K562 (cell line): Measurements from ENCODE around the gene XBP1. TPM values are rescaled to one million over a fixed set of nuclear protein-coding genes. Genes with fewer than 3 reads are reported as not detected.

ENCODE experiments used
- ATAC-seq: fragments of 200-7000 bp; cut with Tn5 transposase; 3 replicates; pipeline ENCODE4 v1.9.1; 2020; ENCODE audit warnings: moderate library complexity
- BruUV-seq: library from RNA; stranded (reverse); fragments of 400-500 nt; replicated peaks from 2 replicates; lab custom pipeline; 2021; lab: Mats Ljungman, UMichigan
- CTCF ChIA-PET: fragments of 300-600 bp; formaldehyde crosslinking; extraction: SDS; loops from one replicate; lab custom pipeline; 2021; ENCODE audit warnings: low intra/inter-chr PET ratio; lab: Yijun Ruan, JAX
- POLR2A ChIA-PET: fragments of 300-600, 350-650 bp; sonication (Branson Sonifier 250); formaldehyde crosslinking; extraction: SDS; loops from one replicate; lab custom pipeline; 2021; ENCODE audit warnings: antibody characterized with exemption, inconsistent platforms; lab: Yijun Ruan, JAX
- DNase-seq, 4 experiments: peaks; one replicate each; pipeline versions ENCODE4 v3.0.0 to v3.0.0-alpha.2; 2011 to 2018; ENCODE audit warnings: low spot score in 3 of 4, mixed read lengths in 3 of 4; ENCODE audit errors: extremely low read depth in 1 of 4
- FAIRE-seq: peaks from 2 replicates; lab custom pipeline; 2011; peaks lifted over from hg19 to GRCh38; lab: Jason Lieb, UNC
- H2AFZ ChIP-seq: 2 replicates; pipeline ENCODE4 v1.6.0; 2011; ENCODE audit warnings: low read depth, low read length, control low read depth, inconsistent platforms
- H3K27ac ChIP-seq: fragments of 200-600 bp; 3 replicates; pipeline ENCODE4 v1.8.0; 2011; ENCODE audit warnings: low read depth, mild to moderate bottlenecking, control low read depth, inconsistent platforms, low read length, moderate library complexity, mixed read lengths; ENCODE audit errors: extremely low read depth
- H3K27me3 ChIP-seq, 2 experiments: fragments of 300-600 bp in 1 of 2; 2 replicates in 1 of 2; 3 replicates in 1 of 2; pipeline versions ENCODE4 v1.6.0 to v1.8.0; 2011; ENCODE audit warnings: inconsistent platforms in 2 of 2, low read length in 2 of 2, mild to moderate bottlenecking in 1 of 2, mixed read lengths in 1 of 2, moderate library complexity in 1 of 2; ENCODE audit not compliant: control insufficient read depth in 2 of 2, insufficient read depth in 2 of 2
- H3K36me3 ChIP-seq: fragments of 300-600 bp; 3 replicates; pipeline ENCODE4 v1.8.0; 2011; ENCODE audit warnings: mild to moderate bottlenecking, low read length, inconsistent platforms; ENCODE audit not compliant: control insufficient read depth, insufficient read depth
- H3K4me1 ChIP-seq, 2 experiments: fragments of 200-600 bp in 1 of 2; replicated peaks in 1 of 2; 2 replicates in 1 of 2; 3 replicates in 1 of 2; pipeline versions ENCODE4 v1.5.1 to v1.8.0; 2011; ENCODE audit warnings: inconsistent platforms in 2 of 2, low read length in 2 of 2, mild to moderate bottlenecking in 1 of 2, mixed read lengths in 1 of 2, moderate library complexity in 1 of 2; ENCODE audit not compliant: control insufficient read depth in 2 of 2, insufficient read depth in 2 of 2
- H3K4me2 ChIP-seq: 2 replicates; pipeline ENCODE4 v1.6.1; 2011; ENCODE audit warnings: low read length, control low read depth, inconsistent platforms, mixed read lengths; ENCODE audit not compliant: insufficient read depth
- H3K4me3 ChIP-seq: fragments of 200-600 bp; sonication (generic), shearing (Covaris generic); 2 replicates; pipeline ENCODE4 v1.5.1; 2016; ENCODE audit warnings: control low read depth, inconsistent platforms
- H3K79me2 ChIP-seq: fragments of 200-600 bp; 3 replicates; pipeline ENCODE4 v1.8.0; 2011; ENCODE audit warnings: low read length, inconsistent platforms; ENCODE audit not compliant: control insufficient read depth, insufficient read depth
- H3K9ac ChIP-seq, 2 experiments: 2 replicates each; pipeline versions ENCODE4 v1.6.0 to v1.6.1; 2011; ENCODE audit warnings: low read depth in 2 of 2, low read length in 2 of 2, control low read depth in 1 of 2, inconsistent platforms in 1 of 2, mild to moderate bottlenecking in 1 of 2, mixed read lengths in 1 of 2; ENCODE audit not compliant: insufficient read depth in 1 of 2
- H3K9me1 ChIP-seq: one replicate; pipeline ENCODE4 v1.6.0; 2011; ENCODE audit warnings: inconsistent platforms, mild to moderate bottlenecking, low read length, moderate library complexity; ENCODE audit not compliant: control insufficient read depth, insufficient read depth
- H3K9me3 ChIP-seq: replicated peaks from 2 replicates; pipeline ENCODE4 v1.5.1; 2011; ENCODE audit warnings: low read depth, low read length, inconsistent platforms; ENCODE audit not compliant: control insufficient read depth, insufficient read depth
- H4K20me1 ChIP-seq: replicated peaks from 2 replicates; pipeline ENCODE4 v1.6.1; 2011; ENCODE audit warnings: low read length, inconsistent platforms, mixed read lengths; ENCODE audit not compliant: control insufficient read depth, insufficient read depth
- CC2D1A ChIP-seq: fragments of 450-650 bp; IDR thresholded peaks from 2 replicates; pipeline ENCODE4 v1.6.1; 2017; ENCODE audit warnings: mild to moderate bottlenecking
- CREBBP ChIP-seq: IDR thresholded peaks from one replicate; pipeline ENCODE4 v1.6.1; 2012; ENCODE audit warnings: low read depth, mild to moderate bottlenecking, control low read depth, inconsistent platforms, low read length
- CXXC5 ChIP-seq: fragments of 250-450 bp; sonication (Bioruptor Pico); IDR thresholded peaks from 2 replicates; pipeline ENCODE4 v1.8.0; 2022; ENCODE audit warnings: inconsistent platforms, mild to moderate bottlenecking, moderate library complexity
- EP300 ChIP-seq: IDR thresholded peaks from 2 replicates; pipeline ENCODE4 v1.6.1; 2012; ENCODE audit warnings: low read length, improper control_type of control experiment
- ESRRA ChIP-seq: fragments of 450-650 bp; IDR thresholded peaks from 2 replicates; pipeline ENCODE4 v1.6.1; 2014; ENCODE audit warnings: low read depth, mild to moderate bottlenecking, moderate library complexity, borderline replicate concordance
- HDAC8 ChIP-seq: fragments of 450-650 bp; IDR thresholded peaks from 2 replicates; pipeline ENCODE4 v1.6.1; 2016; ENCODE audit warnings: mild to moderate bottlenecking, missing genetic modification characterization, moderate library complexity, missing compliant biosample characterization
- HIVEP1 ChIP-seq: fragments of 250-450 bp; sonication (Bioruptor Pico); IDR thresholded peaks from 2 replicates; pipeline ENCODE4 v1.4.0; 2020; ENCODE audit warnings: mild to moderate bottlenecking
- HMBOX1 ChIP-seq: sonication (generic); IDR thresholded peaks from 2 replicates; pipeline ENCODE4 v1.6.1; 2016
- ILF3 ChIP-seq: fragments of 450-650 bp; IDR thresholded peaks from 2 replicates; pipeline ENCODE4 v1.6.1; 2018; ENCODE audit warnings: antibody characterized with exemption, mild to moderate bottlenecking, moderate library complexity, borderline replicate concordance
- KDM5B ChIP-seq: fragments of 200-600 bp; sonication (generic); IDR thresholded peaks from 2 replicates; pipeline ENCODE4 v1.6.1; 2012; ENCODE audit warnings: low read depth, mild to moderate bottlenecking, moderate library complexity, low read length, control low read depth, inconsistent platforms; ENCODE audit not compliant: insufficient replicate concordance
- POU5F1 ChIP-seq: fragments of 150-350 bp; IDR thresholded peaks from 2 replicates; pipeline ENCODE4 v1.6.1; 2014; ENCODE audit warnings: borderline replicate concordance, low read length, low read depth, mild to moderate bottlenecking; ENCODE audit not compliant: partially characterized antibody
- SNIP1 ChIP-seq: fragments of 450-650 bp; IDR thresholded peaks from 2 replicates; pipeline ENCODE4 v1.7.1; 2017; ENCODE audit warnings: low read depth, mild to moderate bottlenecking
- USF1 ChIP-seq: sonication (generic); formaldehyde crosslinking; IDR thresholded peaks from 2 replicates; pipeline ENCODE4 v1.9.0; 2022; ENCODE audit warnings: mild to moderate bottlenecking, missing genetic modification reagents
- ZNF778 ChIP-seq: fragments of 450-650 bp; formaldehyde crosslinking; IDR thresholded peaks from 2 replicates; pipeline ENCODE4 v1.4.0; 2020; ENCODE audit warnings: mild to moderate bottlenecking, moderate library complexity
- WGBS: fragments of 100-300 bp; shearing (Covaris generic); methylation state at CpG from one replicate; pipeline ENCODE4 v1.1.6; 2016; ENCODE audit warnings: low coverage, mixed read lengths; ENCODE audit not compliant: insufficient coverage; ENCODE audit errors: missing lambda C conversion rate; 5-methylcytosine and 5-hydroxymethylcytosine counted together
- in situ Hi-C: fragments of 300-500 bp; cut with MboI; formaldehyde crosslinking; loops from 4 replicates; pipeline ENCODE4 v1.15.0; 2018; ENCODE audit warnings: inconsistent platforms, mixed read lengths
- intact Hi-C: fragments of 100-400 bp; cut with micrococcal nuclease; formaldehyde crosslinking; loops from 2 replicates; pipeline ENCODE4 v1.14.2; 2022
- polyA plus RNA-seq, 8 experiments: library from polyadenylated mRNA; depleted of rRNA in 4 of 8; stranded (reverse) in 5 of 8; unstranded in 3 of 8; fragments of >200 nt; fragmentation: Nextera tagmentation in 2 of 8; fragmentation: Illumina TruSeq in 1 of 8; extraction: Ambion mirVana in 2 of 8; extraction: Trizol in 1 of 8; gene quantifications; 2 replicates each; pipeline versions ENCODE4 v1.2.1 to v1.2.3, GENCODE V29; 2011 to 2014; ENCODE audit warnings: inconsistent platforms in 1 of 8, missing spikeins in 1 of 8
- total RNA-seq, 7 experiments: library from RNA; depleted of rRNA in 6 of 7; stranded (reverse); fragments of >200 nt in 6 of 7; fragmentation: Illumina TruSeq in 2 of 7; extraction: Trizol in 2 of 7; gene quantifications; 2 replicates each; pipeline versions ENCODE4 v1.2.1 to v1.2.3, GENCODE V29; 2011 to 2021; ENCODE audit warnings: low replicate concordance in 1 of 7
- TF ChIP-seq, protein P1 (sequence below): fragments of 450-650 bp; IDR thresholded peaks from 2 replicates; pipeline ENCODE4 v1.7.1; 2018; ENCODE audit warnings: mild to moderate bottlenecking, low read depth; ENCODE audit not compliant: partially characterized antibody
- TF ChIP-seq, protein P2 (sequence below): fragments of 250-450 bp; sonication (Bioruptor Pico); IDR thresholded peaks from 2 replicates; pipeline ENCODE4 v1.8.0; 2022; ENCODE audit warnings: moderate library complexity, mild to moderate bottlenecking, inconsistent platforms

The XBP1 gene
- total and polyA plus RNA-seq, 9 of the 15 experiments (the other 6 are each of a cell fraction or from before 2014, with no cell fraction given), result 25.0 to 218 (median 94.6) TPM

DNA sequence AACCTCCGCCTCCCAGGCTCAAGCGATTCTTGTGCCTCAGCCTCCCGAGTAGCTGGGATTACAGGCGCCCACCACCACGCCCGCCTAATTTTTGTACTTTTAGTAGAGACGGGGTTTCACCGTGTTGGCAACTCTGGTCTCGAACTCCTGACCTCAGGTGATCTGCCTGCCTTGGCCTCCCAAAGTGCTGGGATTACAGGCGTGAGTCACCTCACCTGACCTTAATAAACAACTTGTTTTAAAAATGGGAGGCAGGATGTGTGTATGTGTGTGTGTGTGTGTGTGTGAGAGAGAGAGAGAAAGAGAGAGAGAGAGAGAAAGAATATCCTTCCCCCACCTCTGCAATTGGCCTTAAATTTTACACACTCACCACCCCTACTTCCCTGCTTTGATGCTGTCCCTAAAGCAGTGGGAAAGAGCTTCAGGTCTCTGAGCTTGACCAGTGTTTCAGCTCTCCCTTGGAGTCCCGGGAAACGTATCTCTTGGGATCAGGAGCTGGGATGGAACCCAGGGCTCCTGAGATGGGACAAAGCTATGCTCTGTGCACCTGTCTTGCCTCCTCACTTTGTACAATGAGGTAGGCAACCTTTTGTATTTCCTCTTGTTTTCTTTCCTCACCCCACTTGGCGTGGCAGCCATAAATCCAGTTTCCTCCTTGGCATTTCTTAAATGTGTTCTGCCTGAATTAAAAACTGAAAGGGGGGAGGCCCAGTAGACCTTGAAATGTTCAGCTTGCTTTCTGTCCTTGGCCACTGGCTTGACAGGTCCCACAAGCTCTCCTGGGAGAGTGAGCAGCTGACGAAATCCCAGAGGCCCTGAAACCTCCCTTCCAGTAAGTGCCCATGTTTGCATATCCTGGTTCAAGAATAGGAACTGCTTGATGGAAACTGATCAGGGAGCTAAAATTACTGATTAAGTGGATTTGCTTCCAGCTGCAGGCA lies 17.8 kb upstream of the XBP1 start:
- no peak overlapping the region; a peak in 1 of 4 replicates for H3K9ac ChIP-seq
- ATAC-seq (peak; percentile 49; the same call in 2 of the 3 replicates), DNase-seq (no peak), FAIRE-seq (no peak)
- no peaks in the 10 kb centered on the region for H4K20me1 ChIP-seq
- H3K9me1 ChIP-seq, result no peaks in the 10 kb centered on the region
- in situ Hi-C loops (no loop called here), intact Hi-C loops (no loop called here)
- peaks cover 0 to 12% of the 10 kb centered on the region in 2 experiments; a peak in 2 of 5 replicates for H3K4me1 ChIP-seq
- 75% methylated on average over 9 of the region's 14 CpGs for WGBS
- H3K27ac ChIP-seq, result no peak overlapping the region
- no peak overlapping the region for H3K4me3 ChIP-seq
- H3K27me3 ChIP-seq, result no peaks in the 10 kb centered on the region
- H3K4me2 ChIP-seq, result no peak overlapping the region
- ChIA-PET POLR2A (interaction anchor here (0.7 to 1.9 kb wide), 8 partner anchors 11 to 325 kb away, joined by 3 to 14 read pairs (median 4); partner anchors contain the start of genes CCDC117 and XBP1), CTCF (no interaction called here)
- no peaks in the 10 kb centered on the region for H3K79me2 ChIP-seq
- BruUV-seq, result no TSS peak
- H3K9me3 ChIP-seq, result no peaks in the 10 kb centered on the region
- no peaks in the 10 kb centered on the region for H3K36me3 ChIP-seq
- no peak overlapping the region for H2AFZ ChIP-seq
- no peak for TF ChIP-seq KDM5B
- no peak for TF ChIP-seq ILF3
- no peak for TF ChIP-seq POU5F1
- no peak for TF ChIP-seq USF1
- no peak for TF ChIP-seq SNIP1
- TF ChIP-seq, protein P1, sequence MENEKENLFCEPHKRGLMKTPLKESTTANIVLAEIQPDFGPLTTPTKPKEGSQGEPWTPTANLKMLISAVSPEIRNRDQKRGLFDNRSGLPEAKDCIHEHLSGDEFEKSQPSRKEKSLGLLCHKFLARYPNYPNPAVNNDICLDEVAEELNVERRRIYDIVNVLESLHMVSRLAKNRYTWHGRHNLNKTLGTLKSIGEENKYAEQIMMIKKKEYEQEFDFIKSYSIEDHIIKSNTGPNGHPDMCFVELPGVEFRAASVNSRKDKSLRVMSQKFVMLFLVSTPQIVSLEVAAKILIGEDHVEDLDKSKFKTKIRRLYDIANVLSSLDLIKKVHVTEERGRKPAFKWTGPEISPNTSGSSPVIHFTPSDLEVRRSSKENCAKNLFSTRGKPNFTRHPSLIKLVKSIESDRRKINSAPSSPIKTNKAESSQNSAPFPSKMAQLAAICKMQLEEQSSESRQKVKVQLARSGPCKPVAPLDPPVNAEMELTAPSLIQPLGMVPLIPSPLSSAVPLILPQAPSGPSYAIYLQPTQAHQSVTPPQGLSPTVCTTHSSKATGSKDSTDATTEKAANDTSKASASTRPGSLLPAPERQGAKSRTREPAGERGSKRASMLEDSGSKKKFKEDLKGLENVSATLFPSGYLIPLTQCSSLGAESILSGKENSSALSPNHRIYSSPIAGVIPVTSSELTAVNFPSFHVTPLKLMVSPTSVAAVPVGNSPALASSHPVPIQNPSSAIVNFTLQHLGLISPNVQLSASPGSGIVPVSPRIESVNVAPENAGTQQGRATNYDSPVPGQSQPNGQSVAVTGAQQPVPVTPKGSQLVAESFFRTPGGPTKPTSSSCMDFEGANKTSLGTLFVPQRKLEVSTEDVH, result no peak
- TF ChIP-seq, protein P2, sequence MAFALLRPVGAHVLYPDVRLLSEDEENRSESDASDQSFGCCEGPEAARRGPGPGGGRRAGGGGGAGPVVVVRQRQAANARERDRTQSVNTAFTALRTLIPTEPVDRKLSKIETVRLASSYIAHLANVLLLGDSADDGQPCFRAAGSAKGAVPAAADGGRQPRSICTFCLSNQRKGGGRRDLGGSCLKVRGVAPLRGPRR (CRISPR knock-in tag), result no peak
- TF ChIP-seq CXXC5 (CRISPR knock-in tag), result no peak
- no peak for TF ChIP-seq ESRRA
- TF ChIP-seq CREBBP, result no peak
- no peak for TF ChIP-seq ZNF778
- TF ChIP-seq HMBOX1, result no peak
- TF ChIP-seq HIVEP1 (CRISPR knock-in tag), result no peak
- TF ChIP-seq CC2D1A, result no peak
- no peak for TF ChIP-seq HDAC8
- TF ChIP-seq EP300, result no peak
